GM18867 (cell line): ENCODE data around the gene ARHGEF11.

ENCODE experiments used
- ATAC-seq: cut with Tn5 transposase; IDR thresholded peaks from one replicate; pipeline ENCODE4 v1.9.1; 2021; ENCODE audit warnings: mild to moderate bottlenecking, moderate library complexity; ENCODE audit not compliant: unreplicated experiment

Gene ARHGEF11

GRCh38 chr1:156913809-156914387 is 131.6 kb downstream of the ARHGEF11 start:
- ATAC-seq, result no peak

GRCh38 chr1:156912861-156913808 is 132.4 kb downstream of the ARHGEF11 start:
- ATAC-seq, result no peak

GRCh38 chr1:156912310-156912709 is 133.2 kb downstream of the ARHGEF11 start:
- no peak for ATAC-seq

GRCh38 chr1:156911577-156912298 is 133.8 kb downstream of the ARHGEF11 start:
- no peak for ATAC-seq

- ATAC-seq, result no peak
These were observed 135.2 kb downstream of the ARHGEF11 start for GRCh38 chr1:156910309-156910782.

- no peak for ATAC-seq
These were observed 135.9 kb downstream of the ARHGEF11 start for GRCh38 chr1:156909671-156910070.

- ATAC-seq, result no peak
These were observed 136.6 kb downstream of the ARHGEF11 start for GRCh38 chr1:156908955-156909354.

- no peak for ATAC-seq
These were observed 137.0 kb downstream of the ARHGEF11 start for GRCh38 chr1:156908541-156908940.

GRCh38 chr1:156906206-156906906 is 139.2 kb downstream of the ARHGEF11 start:
- ATAC-seq, result no peak

GRCh38 chr1:156905651-156906050 is 139.9 kb downstream of the ARHGEF11 start:
- ATAC-seq, result no peak

- no peak for ATAC-seq
These were observed 140.4 kb downstream of the ARHGEF11 start for GRCh38 chr1:156905176-156905575.

GRCh38 chr1:156904187-156904959 is 141.2 kb downstream of the ARHGEF11 start:
- no peak for ATAC-seq

GRCh38 chr1:156903328-156904091 is 142.0 kb downstream of the ARHGEF11 start:
- ATAC-seq, result no peak

- ATAC-seq, result no peak
These were observed 143.3 kb downstream of the ARHGEF11 start for GRCh38 chr1:156901966-156902915.

GRCh38 chr1:156901590-156901900 is 144.0 kb downstream of the ARHGEF11 start:
- ATAC-seq, result no peak

- no peak for ATAC-seq
These were observed 144.5 kb downstream of the ARHGEF11 start for GRCh38 chr1:156900896-156901589.

GRCh38 chr1:156899956-156900718 is 145.4 kb downstream of the ARHGEF11 start:
- ATAC-seq, result no peak
